CD4-positive, alpha-beta T cell treated with Interleukin-4 for 1 hour (primary cell): ENCODE results near the gene MORN1.

Source experiments
- DNase-seq, 2 donors: peaks; one replicate each; pipeline ENCODE4 v3.0.0-alpha.2; 2020 to 2022

The MORN1 gene

DNA sequence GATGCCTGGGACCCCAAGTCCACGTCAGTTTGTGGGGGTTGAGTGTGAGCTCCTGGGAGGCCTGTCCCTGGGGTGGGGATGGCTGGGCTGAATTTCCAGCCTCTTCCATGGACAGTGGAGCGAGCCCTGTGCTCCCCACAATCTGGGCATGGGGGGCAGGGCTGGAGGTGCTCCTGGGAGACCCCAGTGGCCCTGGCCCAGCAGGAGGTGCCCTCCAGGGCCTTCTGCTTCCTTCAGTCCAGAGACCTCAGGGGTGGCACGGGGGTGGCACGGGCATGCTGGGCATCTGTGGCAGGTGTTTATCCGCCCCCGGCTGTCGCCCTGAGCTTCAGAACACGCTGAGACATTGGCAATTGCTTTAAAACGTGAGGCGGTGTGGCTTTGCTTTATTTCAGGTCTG is 40.9 kb downstream of the MORN1 start:
- no peak for DNase-seq

GRCh38 chr1:2349806-2350205 is 41.5 kb downstream of the MORN1 start:
- no peak for DNase-seq

DNA sequence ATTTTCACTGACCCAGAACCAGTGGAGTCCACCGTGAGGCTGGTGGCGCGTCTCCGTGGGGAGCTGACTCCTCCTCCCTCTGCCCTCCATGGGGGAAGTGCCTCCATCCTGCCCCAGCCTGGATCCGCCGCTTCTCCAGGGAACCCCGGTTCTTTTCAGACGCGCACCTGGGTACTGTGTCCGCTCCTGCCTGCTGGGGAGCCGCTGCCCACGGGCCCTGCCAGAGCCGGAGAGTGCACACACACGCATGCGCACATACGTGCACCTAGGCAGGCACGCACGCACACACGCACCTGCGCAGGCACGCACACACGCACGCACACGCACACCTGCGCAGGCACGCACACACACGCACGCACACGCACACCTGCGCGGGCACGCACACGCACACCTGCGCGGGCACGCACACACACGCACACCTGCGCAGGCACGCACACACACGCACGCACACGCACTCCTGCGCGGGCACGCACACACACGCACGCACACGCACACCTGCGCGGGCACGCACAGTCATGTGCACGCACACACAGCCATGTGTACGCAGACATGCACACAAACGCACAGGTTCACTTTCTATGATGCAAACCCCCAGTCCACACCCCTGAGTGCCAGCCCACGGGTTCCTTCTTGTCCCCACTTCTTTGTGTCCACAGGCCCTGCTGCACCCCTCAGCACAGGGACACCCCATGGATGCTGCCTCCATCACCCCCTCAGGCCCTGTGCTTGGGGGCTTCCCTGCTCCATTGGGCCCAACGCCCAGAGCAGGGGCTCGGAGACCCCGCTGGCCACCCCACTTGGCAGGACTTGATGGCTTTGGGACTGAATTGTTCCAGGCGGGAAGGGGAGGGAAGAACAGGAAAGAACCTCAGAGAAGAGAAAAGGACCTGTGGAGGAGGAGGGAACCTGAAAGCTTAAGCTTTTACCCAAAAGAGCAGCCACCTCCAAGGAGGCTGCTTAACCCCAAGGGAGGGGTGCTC is 42.7 kb downstream of the MORN1 start:
- DNase-seq, result no peak

DNA sequence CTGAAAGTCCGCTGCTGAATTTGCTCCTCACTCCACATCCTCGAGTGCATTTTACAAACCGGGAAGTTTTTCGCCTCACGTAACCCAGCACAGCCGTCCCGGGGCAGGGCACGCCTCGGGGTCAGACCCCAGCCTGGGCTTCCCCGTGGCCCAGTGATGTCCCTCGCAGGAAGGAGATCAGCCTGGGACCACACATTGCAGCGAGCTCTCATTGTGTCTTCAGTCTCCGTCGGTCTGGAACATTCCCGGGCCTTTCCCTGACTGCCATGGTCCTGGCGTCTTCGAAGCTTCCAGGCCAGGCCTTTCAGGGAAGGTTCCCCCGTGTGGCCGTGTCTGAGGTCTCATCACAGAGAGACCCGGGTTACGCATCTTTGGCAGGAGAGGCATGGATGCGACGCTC is 43.5 kb downstream of the MORN1 start:
- no peak for DNase-seq

GRCh38 chr1:2347409-2347785 is 44.0 kb downstream of the MORN1 start:
- DNase-seq, result no peak

GRCh38 chr1:2346691-2347408 is 44.5 kb downstream of the MORN1 start:
- no peak for DNase-seq

GRCh38 chr1:2345297-2346075 is 45.9 kb downstream of the MORN1 start:
- DNase-seq, result no peak

- DNase-seq, result no peak
Observed at GRCh38 chr1:2344744-2345296, 46.5 kb downstream of the MORN1 start.

DNA sequence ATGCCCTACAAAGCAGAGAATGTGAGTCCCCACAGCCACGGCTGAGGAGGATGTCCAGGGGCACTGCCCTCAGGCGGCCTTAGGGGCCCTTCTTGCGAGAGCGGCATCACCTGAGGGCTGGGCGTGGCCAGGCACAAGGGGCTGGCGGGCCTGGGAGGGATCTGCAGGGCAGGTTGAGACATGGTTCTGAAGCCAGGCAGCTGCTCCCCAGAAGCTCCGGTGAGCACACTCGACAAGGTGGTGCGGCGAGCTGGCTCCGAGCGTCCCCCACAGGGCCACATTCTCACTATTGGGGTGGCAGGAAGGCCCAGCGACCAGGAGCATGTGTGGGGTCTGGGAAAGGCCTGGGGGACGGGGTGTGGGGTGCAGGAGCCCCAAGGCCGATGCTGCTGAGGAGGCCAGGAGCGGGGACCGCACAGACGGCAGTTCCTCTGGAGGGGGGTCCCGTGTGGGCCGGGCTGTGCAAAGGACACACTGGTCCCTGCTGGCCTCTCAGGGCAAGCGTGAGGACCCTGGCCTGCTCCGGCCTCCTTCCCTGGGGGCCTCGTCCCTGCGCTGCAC is 47.2 kb downstream of the MORN1 start:
- DNase-seq, result no peak

DNA sequence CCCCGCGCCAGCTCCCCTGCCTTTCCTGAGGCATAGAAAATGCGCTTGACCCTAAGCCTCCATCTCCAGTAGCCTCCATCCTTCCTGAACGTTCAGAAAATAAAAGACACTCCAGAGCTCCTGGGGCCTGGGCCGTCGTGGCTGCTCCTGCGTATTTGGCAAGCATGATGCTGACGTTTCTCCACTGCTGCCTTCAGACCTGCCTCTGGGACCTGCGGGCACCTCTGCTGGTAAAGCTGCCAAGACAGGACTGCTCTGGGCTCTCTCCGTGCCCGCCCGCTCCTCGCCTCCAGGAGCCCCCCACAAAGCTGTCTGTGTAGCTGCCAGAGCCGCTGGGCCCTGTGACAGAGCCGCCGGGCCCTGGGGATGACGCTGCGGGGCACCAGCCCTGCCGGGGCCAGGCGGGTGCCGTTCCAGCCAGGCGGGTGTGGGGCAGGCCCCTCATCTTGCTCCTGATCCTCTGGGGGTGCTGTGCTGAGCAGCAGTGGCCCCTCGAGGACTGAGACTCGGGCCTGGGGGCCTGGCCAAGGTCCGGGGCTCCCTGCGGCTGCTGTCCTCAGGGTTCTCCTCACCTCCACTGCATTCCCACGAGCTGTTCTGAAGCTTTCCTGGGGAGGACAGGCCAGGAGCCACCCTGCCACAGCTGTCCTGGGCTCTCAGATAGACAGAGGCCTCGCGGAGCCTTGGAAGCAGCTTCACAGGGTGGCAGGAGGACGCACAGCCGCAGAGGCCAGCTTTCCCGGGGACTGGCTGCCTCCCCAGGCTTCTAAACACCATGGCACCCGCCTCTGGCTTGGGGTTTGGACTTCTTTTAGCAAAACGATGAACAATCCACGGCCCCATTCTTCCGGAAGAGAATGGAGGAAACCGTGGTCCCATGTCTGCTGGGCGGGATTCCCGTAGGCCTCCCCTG is 48.1 kb downstream of the MORN1 start:
- DNase-seq, result no peak

GRCh38 chr1:2342384-2343022 is 48.9 kb downstream of the MORN1 start:
- no peak for DNase-seq

DNA sequence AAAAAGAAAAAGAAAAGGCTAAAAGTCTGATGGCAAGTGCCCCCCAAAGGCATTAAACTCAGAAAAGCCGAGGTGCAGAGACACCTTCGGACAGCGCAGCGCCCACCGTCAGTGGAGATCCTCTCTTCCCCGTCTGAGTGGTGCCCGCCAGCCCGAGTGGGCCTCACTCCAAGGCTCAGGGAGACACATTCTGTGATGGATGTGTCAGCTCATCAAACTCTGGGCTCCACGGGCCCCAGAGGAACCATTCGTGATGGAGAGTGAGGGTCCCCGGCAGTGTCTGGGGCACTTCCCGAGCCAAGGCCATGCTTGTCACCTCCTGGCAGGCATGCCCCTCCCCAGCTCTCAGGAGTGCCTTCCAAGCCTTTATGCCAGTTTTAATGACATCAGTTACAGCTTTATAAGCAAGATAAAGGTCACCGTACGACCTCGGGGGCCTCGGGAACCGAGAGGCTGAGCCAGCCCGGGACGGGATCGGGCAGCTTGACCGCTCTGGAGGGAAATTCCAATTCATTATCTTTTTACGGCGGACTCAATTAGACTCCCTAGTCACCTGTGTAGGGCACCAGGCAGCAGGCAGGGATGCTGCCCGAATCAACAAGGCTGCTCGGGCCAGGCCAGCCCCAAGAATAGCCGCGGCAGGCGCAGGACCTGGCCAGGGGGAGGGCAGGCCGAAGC is 49.5 kb downstream of the MORN1 start:
- DNase-seq, result no peak

GRCh38 chr1:2340918-2341254 is 50.5 kb downstream of the MORN1 start:
- DNase-seq, result no peak

DNA sequence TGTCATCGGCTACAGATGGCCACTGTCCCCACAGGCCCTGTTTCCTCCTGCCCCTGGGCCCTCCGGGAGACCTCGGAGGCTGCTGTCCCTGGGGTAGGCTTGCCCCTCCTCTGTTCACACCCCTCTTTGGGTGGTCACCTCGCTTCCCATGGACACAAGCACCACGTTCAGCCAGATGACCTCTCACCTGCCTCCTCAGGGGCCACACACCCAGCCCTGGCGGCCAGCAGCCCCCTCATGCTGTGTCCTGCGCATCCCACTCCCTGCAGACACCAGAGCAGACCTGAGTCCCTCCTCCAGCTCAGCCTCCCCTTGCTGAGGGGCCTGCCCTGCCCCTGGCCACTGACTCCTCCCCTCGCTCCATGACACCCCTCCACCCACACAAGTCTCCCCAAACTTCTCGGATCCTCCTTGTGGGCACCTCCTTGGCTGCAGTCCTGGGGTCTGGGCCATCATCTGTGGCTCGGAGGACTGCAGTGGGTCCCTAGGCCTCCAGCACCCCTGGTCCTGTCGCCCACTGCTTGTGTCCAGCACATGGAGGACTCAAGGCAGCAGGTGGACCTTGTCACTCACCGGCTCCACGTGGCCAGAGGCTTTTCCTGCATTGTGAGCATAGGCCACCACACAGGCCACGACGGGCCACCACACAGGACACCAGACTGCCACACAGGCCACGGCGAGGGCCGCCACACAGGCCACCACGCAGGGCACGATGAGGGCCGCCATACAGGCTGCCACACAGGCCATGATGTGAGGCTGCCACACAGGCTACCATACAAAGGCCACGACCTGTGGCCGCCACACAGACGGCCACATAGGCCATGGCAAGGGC is 51.1 kb downstream of the MORN1 start:
- no peak for DNase-seq

GRCh38 chr1:2339206-2340085 is 51.9 kb downstream of the MORN1 start:
- DNase-seq, result no peak

GRCh38 chr1:2337501-2337900 is 53.9 kb downstream of the MORN1 start:
- DNase-seq, result no peak

GRCh38 chr1:2337081-2337480 is 54.3 kb downstream of the MORN1 start:
- DNase-seq, result no peak

- no peak for DNase-seq
Observed at GRCh38 chr1:2336499-2336898, 54.9 kb downstream of the MORN1 start.
